ENCODE measurements around the gene VPS50. TPM values are rescaled to one million over a fixed set of nuclear protein-coding genes. Genes with fewer than 3 reads are reported as not detected.

Gene VPS50
- total and polyA plus RNA-seq, 8 donors: 2.3 to 48.5 (median 6.3) TPM

- 51 to 72% (median 65%) methylated on average over 4 of the region's 4 CpGs for WGBS, 5 donors
- Histone ChIP-seq H3K36me3 (peaks cover 0 to 42% (median 34%) of the 10 kb centered on the region in 4 donors), H3K9me3 (no peaks in the 10 kb centered on the region), H3K27me3 (no peaks in the 10 kb centered on the region), H3K27ac (no peak overlapping the region), H3K4me1 (peaks cover 0 to 6% (median 0%) of the 10 kb centered on the region in 4 donors), H3K4me3 (no peak overlapping the region)
- no peak for DNase-seq
- TF ChIP-seq POLR2A (IDR thresholded peaks at IDR 0.05): no peak
- intact Hi-C loops (cut with DNase I; ENCODE audit: low total_unique reads): no loop called here
Observed at GRCh38 chr7:93265220-93265619, 33.1 kb downstream of the VPS50 start.

GRCh38 chr7:93279541-93279940, 47.4 kb downstream of the VPS50 start:
- no peak overlapping the region for H3K4me3 ChIP-seq
- no peaks in the 10 kb centered on the region for H3K27me3 ChIP-seq
- DNase-seq: no peak
- no peaks in the 10 kb centered on the region for H3K9me3 ChIP-seq
- WGBS, 5 donors: 92 to 95% (median 94%) methylated on average over 1 of the region's 1 CpG
- H3K36me3 ChIP-seq: peaks cover 7 to 46% (median 40%) of the 10 kb centered on the region in 4 donors
- intact Hi-C loops (cut with DNase I; ENCODE audit: low total_unique reads): no loop called here
- TF ChIP-seq POLR2A (IDR thresholded peaks at IDR 0.05) (no peak), CTCF (IDR thresholded peaks at IDR 0.05) (no peak), POLR2AphosphoS5 (IDR thresholded peaks at IDR 0.05) (no peak), EP300 (IDR thresholded peaks at IDR 0.05) (no peak)
- no peaks in the 10 kb centered on the region for H3K4me1 ChIP-seq
- H3K27ac ChIP-seq: no peak overlapping the region

GRCh38 chr7:93284908-93285307, 52.7 kb downstream of the VPS50 start:
- WGBS, 5 donors: 18 to 47% (median 43%) methylated on average over 1 of the region's 1 CpG
- no peak overlapping the region for H3K27ac ChIP-seq
- TF ChIP-seq EP300 (IDR thresholded peaks at IDR 0.05) (no peak), POLR2A (IDR thresholded peaks at IDR 0.05) (no peak), POLR2AphosphoS5 (IDR thresholded peaks at IDR 0.05) (no peak), CTCF (IDR thresholded peaks at IDR 0.05) (no peak)
- H3K27me3 ChIP-seq: no peaks in the 10 kb centered on the region
- no peaks in the 10 kb centered on the region for H3K9me3 ChIP-seq
- no peak overlapping the region for H3K4me3 ChIP-seq
- intact Hi-C loops (cut with DNase I; ENCODE audit: low total_unique reads): no loop called here
- no peak for DNase-seq
- peaks cover 0 to 20% (median 10%) of the 10 kb centered on the region in 4 donors for H3K36me3 ChIP-seq
- no peaks in the 10 kb centered on the region for H3K4me1 ChIP-seq

GRCh38 chr7:93293229-93293628, 61.1 kb downstream of the VPS50 start:
- Histone ChIP-seq H3K4me3 (no peak overlapping the region), H3K27me3 (no peaks in the 10 kb centered on the region), H3K36me3 (peaks cover 0 to 54% (median 32%) of the 10 kb centered on the region in 4 donors), H3K4me1 (no peaks in the 10 kb centered on the region), H3K27ac (no peak overlapping the region), H3K9me3 (no peaks in the 10 kb centered on the region)
- intact Hi-C loops (cut with DNase I; ENCODE audit: low total_unique reads): no loop called here
- no peak for TF ChIP-seq EP300 (IDR thresholded peaks at IDR 0.05)
- no peak for TF ChIP-seq CTCF (IDR thresholded peaks at IDR 0.05)
- TF ChIP-seq POLR2AphosphoS5 (IDR thresholded peaks at IDR 0.05): no peak
- no peak for TF ChIP-seq POLR2A (IDR thresholded peaks at IDR 0.05)
- no peak for DNase-seq
- WGBS, 5 donors: 56 to 69% (median 63%) methylated on average over 2 of the region's 2 CpGs

- Histone ChIP-seq H3K9me3 (no peaks in the 10 kb centered on the region), H3K36me3 (peaks cover 0 to 58% (median 36%) of the 10 kb centered on the region in 4 donors), H3K27ac (no peak overlapping the region), H3K4me3 (no peak overlapping the region), H3K27me3 (no peaks in the 10 kb centered on the region), H3K4me1 (no peaks in the 10 kb centered on the region)
- TF ChIP-seq CTCF (IDR thresholded peaks at IDR 0.05): no peak
- TF ChIP-seq EP300 (IDR thresholded peaks at IDR 0.05): no peak
- TF ChIP-seq POLR2A (IDR thresholded peaks at IDR 0.05): no peak
- TF ChIP-seq POLR2AphosphoS5 (IDR thresholded peaks at IDR 0.05): no peak
- WGBS, 5 donors: 86 to 100% (median 89%) methylated on average over 1 of the region's 1 CpG
- no peak for DNase-seq
- intact Hi-C loops (cut with DNase I; ENCODE audit: low total_unique reads): no loop called here
Observed at GRCh38 chr7:93298206-93298605, 66.0 kb downstream of the VPS50 start.

All from stomach (tissue), 9 donors.